ENCODE results near the gene PRR5.

Gene PRR5

GRCh38 chr22:44731357-44731970 is 29.5 kb downstream of the PRR5 start:
- no peaks in the 10 kb centered on the region for H3K27me3 ChIP-seq (ENCODE audit: low read depth, low read length)
- H3K4me1 ChIP-seq (ENCODE audit: low read length): no peaks in the 10 kb centered on the region
- no peak overlapping the region for H3K9ac ChIP-seq (ENCODE audit: low read length)
- no peak overlapping the region for H2AFZ ChIP-seq (ENCODE audit: low read depth, low read length)
- H3K9me3 ChIP-seq (ENCODE audit: insufficient read depth, low read length): no peaks in the 10 kb centered on the region
- H3K27ac ChIP-seq (ENCODE audit: low read length): no peak overlapping the region
- H3K79me2 ChIP-seq (ENCODE audit: low read length): no peaks in the 10 kb centered on the region
- TF ChIP-seq CTCF (IDR thresholded peaks at IDR 0.05; ENCODE audit: low read depth, low read length): no peak
- TF ChIP-seq EZH2phosphoT487 (IDR thresholded peaks at IDR 0.05; ENCODE audit: low read depth): no peak
- H3K4me2 ChIP-seq (ENCODE audit: low read length): no peak overlapping the region
- H4K20me1 ChIP-seq (ENCODE audit: insufficient read depth, low read length): no peaks in the 10 kb centered on the region
- H3K36me3 ChIP-seq (replicated peaks; ENCODE audit: low read depth, low read length): no peaks in the 10 kb centered on the region
- no peak overlapping the region for H3K4me3 ChIP-seq (ENCODE audit: low read length)

GRCh38 chr22:44732017-44732561 is 30.1 kb downstream of the PRR5 start:
- no peaks in the 10 kb centered on the region for H3K4me1 ChIP-seq (ENCODE audit: low read length)
- no peak overlapping the region for H2AFZ ChIP-seq (ENCODE audit: low read depth, low read length)
- no peaks in the 10 kb centered on the region for H4K20me1 ChIP-seq (ENCODE audit: insufficient read depth, low read length)
- H3K27ac ChIP-seq (ENCODE audit: low read length): no peak overlapping the region
- no peak overlapping the region for H3K4me3 ChIP-seq (ENCODE audit: low read length)
- H3K9me3 ChIP-seq (ENCODE audit: insufficient read depth, low read length): no peaks in the 10 kb centered on the region
- TF ChIP-seq EZH2phosphoT487 (IDR thresholded peaks at IDR 0.05; ENCODE audit: low read depth) (no peak), CTCF (IDR thresholded peaks at IDR 0.05; ENCODE audit: low read depth, low read length) (no peak)
- H3K79me2 ChIP-seq (ENCODE audit: low read length): no peaks in the 10 kb centered on the region
- H3K27me3 ChIP-seq (ENCODE audit: low read depth, low read length): no peaks in the 10 kb centered on the region
- H3K4me2 ChIP-seq (ENCODE audit: low read length): no peak overlapping the region
- no peaks in the 10 kb centered on the region for H3K36me3 ChIP-seq (replicated peaks; ENCODE audit: low read depth, low read length)
- H3K9ac ChIP-seq (ENCODE audit: low read length): no peak overlapping the region

GRCh38 chr22:44732661-44733060 is 30.7 kb downstream of the PRR5 start:
- Histone ChIP-seq H3K4me2 (ENCODE audit: low read length) (no peak overlapping the region), H3K4me3 (ENCODE audit: low read length) (no peak overlapping the region), H4K20me1 (ENCODE audit: insufficient read depth, low read length) (no peaks in the 10 kb centered on the region), H3K4me1 (ENCODE audit: low read length) (no peaks in the 10 kb centered on the region), H3K79me2 (ENCODE audit: low read length) (no peaks in the 10 kb centered on the region), H2AFZ (ENCODE audit: low read depth, low read length) (no peak overlapping the region), H3K27me3 (ENCODE audit: low read depth, low read length) (no peaks in the 10 kb centered on the region), H3K36me3 (replicated peaks; ENCODE audit: low read depth, low read length) (no peaks in the 10 kb centered on the region), H3K9ac (ENCODE audit: low read length) (no peak overlapping the region), H3K9me3 (ENCODE audit: insufficient read depth, low read length) (no peaks in the 10 kb centered on the region), H3K27ac (ENCODE audit: low read length) (no peak overlapping the region)
- TF ChIP-seq CTCF (IDR thresholded peaks at IDR 0.05; ENCODE audit: low read depth, low read length) (no peak), EZH2phosphoT487 (IDR thresholded peaks at IDR 0.05; ENCODE audit: low read depth) (no peak)

- H3K4me1 ChIP-seq (ENCODE audit: low read length): no peaks in the 10 kb centered on the region
- H3K27ac ChIP-seq (ENCODE audit: low read length): no peak overlapping the region
- H4K20me1 ChIP-seq (ENCODE audit: insufficient read depth, low read length): no peaks in the 10 kb centered on the region
- H3K9me3 ChIP-seq (ENCODE audit: insufficient read depth, low read length): no peaks in the 10 kb centered on the region
- H3K9ac ChIP-seq (ENCODE audit: low read length): no peak overlapping the region
- TF ChIP-seq CTCF (IDR thresholded peaks at IDR 0.05; ENCODE audit: low read depth, low read length) (no peak), EZH2phosphoT487 (IDR thresholded peaks at IDR 0.05; ENCODE audit: low read depth) (no peak)
- no peak overlapping the region for H3K4me3 ChIP-seq (ENCODE audit: low read length)
- H3K79me2 ChIP-seq (ENCODE audit: low read length): no peaks in the 10 kb centered on the region
- H3K4me2 ChIP-seq (ENCODE audit: low read length): no peak overlapping the region
- H3K36me3 ChIP-seq (replicated peaks; ENCODE audit: low read depth, low read length): no peaks in the 10 kb centered on the region
- H2AFZ ChIP-seq (ENCODE audit: low read depth, low read length): no peak overlapping the region
- H3K27me3 ChIP-seq (ENCODE audit: low read depth, low read length): no peaks in the 10 kb centered on the region
These were observed 31.6 kb downstream of the PRR5 start for GRCh38 chr22:44733426-44734106.

Data from OCI-LY3 (cell line).